Measurements from ENCODE around the gene CEACAM20. TPM values are rescaled to one million over a fixed set of nuclear protein-coding genes. Genes with fewer than 3 reads are reported as not detected.
"Not testable (repeated sequence)": the region's sequence is repeated elsewhere in the genome, so short reads cannot be mapped to it uniquely, and the experiment has no call there.

CEACAM20 gene
- total and polyA plus RNA-seq, 2 experiments from 2014 or later: not detected

DNA sequence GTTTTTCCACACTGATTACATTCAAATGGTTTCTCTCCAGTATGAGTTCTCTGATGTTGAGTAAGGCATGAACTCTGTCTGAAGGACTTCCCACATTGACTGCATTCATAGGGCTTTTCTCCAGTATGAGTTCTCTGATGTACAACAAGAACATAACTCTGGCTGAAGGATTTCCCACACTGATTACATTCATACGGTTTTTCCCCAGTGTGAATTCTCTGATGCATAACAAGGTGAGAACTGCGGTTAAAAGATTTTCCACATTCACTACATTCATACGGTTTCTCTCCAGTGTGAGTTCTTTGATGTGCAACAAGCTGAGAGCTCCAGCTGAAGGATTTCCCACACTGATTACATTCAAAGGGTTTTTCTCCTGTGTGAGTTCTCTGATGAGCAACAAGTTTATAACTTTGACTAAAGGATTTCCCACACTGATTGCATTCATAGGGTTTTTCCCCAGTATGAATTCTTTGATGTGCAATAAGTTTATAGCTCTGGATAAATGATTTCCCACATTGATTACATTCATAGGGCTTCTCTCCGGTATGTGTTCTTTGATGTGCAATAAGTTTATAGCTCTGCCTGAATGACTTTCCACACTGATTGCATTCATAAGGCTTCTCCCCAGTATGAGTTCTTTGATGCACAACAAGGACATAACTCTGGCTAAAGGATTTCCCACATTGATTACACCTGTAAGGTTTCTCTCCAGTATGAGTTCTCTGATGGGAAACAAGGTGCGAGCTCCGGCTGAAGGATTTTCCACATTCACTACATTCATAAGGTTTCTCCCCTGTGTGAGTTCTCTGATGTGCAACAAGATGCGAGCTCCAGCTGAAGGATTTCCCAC lies 52.7 kb downstream of the CEACAM20 start:
- Histone ChIP-seq H2AFZ (no peak overlapping the region), H3K9me2 (ENCODE audit: insufficient read depth) (no peaks in the 10 kb centered on the region), H3K9ac (no peak overlapping the region), H4K20me1 (ENCODE audit: insufficient read depth) (no peaks in the 10 kb centered on the region), H3K27me3 (replicated peaks; ENCODE audit: insufficient read depth) (no peaks in the 10 kb centered on the region), H3K4me2 (ENCODE audit: unreplicated experiment) (no peak overlapping the region), H3K9me3 (ENCODE audit: low read depth) (peaks cover 33% of the 10 kb centered on the region), H3K27ac (no peak overlapping the region), H3K36me3 (ENCODE audit: low read depth) (peaks cover 74% of the 10 kb centered on the region), H3K4me1 (ENCODE audit: insufficient read depth) (no peaks in the 10 kb centered on the region), H3K4me3 (0 out of 2 replicates have a peak overlapping the region, but pooled peaks have one; percentile 19), H3F3A (ENCODE audit: insufficient read depth) (peaks cover 46% of the 10 kb centered on the region), H3K79me2 (ENCODE audit: insufficient read depth) (no peaks in the 10 kb centered on the region)
- TF ChIP-seq EZH2 (IDR thresholded peaks at IDR 0.05; ENCODE audit: insufficient read depth, poor library complexity, severe bottlenecking) (no peak), EZH2phosphoT487 (IDR thresholded peaks at IDR 0.05; ENCODE audit: insufficient read depth, low read depth) (no peak)
- in situ Hi-C loops (cut with MboI): no loop called here
- 98 to 99% methylated on average over 7 of the region's 7 CpGs for WGBS, 2 experiments (ENCODE audit: low coverage in 1 of 2, low lambda C conversion rate in 2 of 2, missing lambda C conversion rate in 2 of 2)
- DNase-seq: peak; percentile 39

DNA sequence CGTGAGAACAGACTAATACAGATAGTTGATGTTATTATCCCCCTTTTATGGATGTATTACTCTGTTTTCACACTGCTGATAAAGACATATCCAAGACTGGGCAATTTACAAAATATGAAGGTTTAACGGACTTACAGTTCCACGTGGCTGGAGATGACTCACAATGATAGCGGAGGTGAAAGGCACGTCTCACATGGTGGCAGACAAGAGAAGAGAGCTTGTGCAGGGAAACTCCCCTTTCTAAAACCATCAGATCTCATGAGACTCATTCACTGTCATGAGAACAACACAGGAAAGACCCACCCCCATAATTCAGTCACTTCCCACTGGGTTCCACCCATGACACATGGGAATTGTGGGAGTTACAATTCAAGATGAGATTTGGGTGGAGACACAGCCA lies 60.7 kb downstream of the CEACAM20 start:
- WGBS, 2 experiments (ENCODE audit: low coverage in 1 of 2, low lambda C conversion rate in 2 of 2, missing lambda C conversion rate in 2 of 2): 39 to 43% methylated on average over 5 of the region's 5 CpGs
- H3K4me3 ChIP-seq; H3K36me3 ChIP-seq (ENCODE audit: low read depth); H3K4me2 ChIP-seq (ENCODE audit: unreplicated experiment); H3K79me2 ChIP-seq (ENCODE audit: insufficient read depth); H3K9me2 ChIP-seq (ENCODE audit: insufficient read depth); in situ Hi-C loops (cut with MboI); H3K27me3 ChIP-seq (replicated peaks; ENCODE audit: insufficient read depth); H3K27ac ChIP-seq; DNase-seq; H3K4me1 ChIP-seq (ENCODE audit: insufficient read depth); H3F3A ChIP-seq (ENCODE audit: insufficient read depth); H4K20me1 ChIP-seq (ENCODE audit: insufficient read depth); H3K9me3 ChIP-seq (ENCODE audit: low read depth); H3K9ac ChIP-seq; H2AFZ ChIP-seq: not testable (repeated sequence)

DNA sequence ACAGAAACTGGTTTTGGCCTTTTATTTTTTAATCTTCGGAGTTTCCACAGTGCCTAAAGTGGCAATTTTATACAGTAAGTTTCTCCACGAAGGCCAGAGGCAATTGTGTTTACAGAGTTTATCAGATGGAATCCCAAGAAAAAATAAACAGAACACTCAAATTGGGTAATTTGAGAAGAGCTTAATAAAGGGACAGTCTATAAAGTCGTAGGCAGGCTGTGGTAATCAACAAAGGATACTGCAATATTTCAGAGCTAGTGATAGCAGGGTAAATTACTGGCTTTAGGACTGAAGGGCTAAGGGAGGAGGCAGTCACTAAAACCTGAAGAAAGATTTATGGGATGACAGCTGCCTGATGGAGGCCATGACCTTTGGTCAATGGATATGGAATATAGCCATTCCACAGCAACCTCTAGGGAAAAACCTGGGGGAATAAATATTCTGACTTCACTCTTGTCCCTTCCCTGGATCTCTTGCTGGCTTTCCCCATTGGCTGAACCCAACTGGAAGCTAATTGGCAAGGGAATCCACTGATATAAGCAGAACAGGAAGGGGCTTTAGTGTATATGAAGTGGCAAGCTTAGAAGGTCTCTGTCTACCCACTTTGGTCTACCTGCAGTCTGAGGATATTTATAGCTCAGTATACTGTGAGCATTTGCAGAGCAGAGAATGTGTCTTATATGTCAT lies 66.7 kb downstream of the CEACAM20 start:
- DNase-seq; H3K9me3 ChIP-seq (ENCODE audit: low read depth); H3K27ac ChIP-seq; H2AFZ ChIP-seq; H4K20me1 ChIP-seq (ENCODE audit: insufficient read depth); H3K36me3 ChIP-seq (ENCODE audit: low read depth); H3F3A ChIP-seq (ENCODE audit: insufficient read depth); H3K79me2 ChIP-seq (ENCODE audit: insufficient read depth); H3K4me1 ChIP-seq (ENCODE audit: insufficient read depth); H3K9me2 ChIP-seq (ENCODE audit: insufficient read depth); H3K4me2 ChIP-seq (ENCODE audit: unreplicated experiment); in situ Hi-C loops (cut with MboI); H3K4me3 ChIP-seq; H3K27me3 ChIP-seq (replicated peaks; ENCODE audit: insufficient read depth); H3K9ac ChIP-seq: not testable (repeated sequence)
- WGBS, 2 experiments (ENCODE audit: low coverage in 1 of 2, low lambda C conversion rate in 2 of 2, missing lambda C conversion rate in 2 of 2): 2 to 3% methylated on average over 3 of the region's 3 CpGs

Small RNAs within 50 kb of the gene (small RNA-seq; reads per million reads assigned to genes)
- not detected for gene AC243964.1 (ENCODE audit: low read depth, low replicate concordance)

Other genes with a start within 250 kb of the CEACAM20 start
- 1.0 and 2.1 TPM in 2 replicates for gene ZNF235, start 224.7 kb downstream of the CEACAM20 start, total RNA-seq (2014; rRNA removed; shearing (Covaris generic))
- gene ZNF235, start 224.7 kb downstream of the CEACAM20 start, polyA plus RNA-seq (2016; fragmentation: Nextera tagmentation; extraction: Ambion mirVana): 1.4 and 2.6 TPM in 2 replicates
- gene ZNF112, start 173.0 kb downstream of the CEACAM20 start, total RNA-seq (2014; rRNA removed; shearing (Covaris generic)): 5.6 and 5.7 TPM in 2 replicates
- gene ZNF112, start 173.0 kb downstream of the CEACAM20 start, polyA plus RNA-seq (2016; fragmentation: Nextera tagmentation; extraction: Ambion mirVana): 4.2 and 5.6 TPM in 2 replicates
- 2.1 and 4.3 TPM in 2 replicates for gene ZNF285, start 128.1 kb downstream of the CEACAM20 start, total RNA-seq (2014; rRNA removed; shearing (Covaris generic))
- gene ZNF285, start 128.1 kb downstream of the CEACAM20 start, polyA plus RNA-seq (2016; fragmentation: Nextera tagmentation; extraction: Ambion mirVana): 0.99 and 1.1 TPM in 2 replicates
- 11.7 and 38.2 TPM in 2 replicates for gene ZNF229, start 81.2 kb downstream of the CEACAM20 start, total RNA-seq (2014; rRNA removed; shearing (Covaris generic))
- 6.1 and 7.7 TPM in 2 replicates for gene ZNF229, start 81.2 kb downstream of the CEACAM20 start, polyA plus RNA-seq (2016; fragmentation: Nextera tagmentation; extraction: Ambion mirVana)
- 5.8 and 8.2 TPM in 2 replicates for gene ZNF180, start 29.2 kb downstream of the CEACAM20 start, total RNA-seq (2014; rRNA removed; shearing (Covaris generic))
- gene ZNF180, start 29.2 kb downstream of the CEACAM20 start, polyA plus RNA-seq (2016; fragmentation: Nextera tagmentation; extraction: Ambion mirVana): 2.9 and 3.9 TPM in 2 replicates
- not detected in 2 replicates for gene IGSF23, start 83.9 kb upstream of the CEACAM20 start, total RNA-seq (2014; rRNA removed; shearing (Covaris generic))
- gene IGSF23, start 83.9 kb upstream of the CEACAM20 start, polyA plus RNA-seq (2016; fragmentation: Nextera tagmentation; extraction: Ambion mirVana): 0.63 and 0.79 TPM in 2 replicates
- 140 and 148 TPM in 2 replicates for gene PVR, start 114.2 kb upstream of the CEACAM20 start, total RNA-seq (2014; rRNA removed; shearing (Covaris generic))
- gene PVR, start 114.2 kb upstream of the CEACAM20 start, polyA plus RNA-seq (2016; fragmentation: Nextera tagmentation; extraction: Ambion mirVana): 58.8 and 63.3 TPM in 2 replicates
- 0.51 and 1.9 TPM in 2 replicates for gene CEACAM19, start 141.8 kb upstream of the CEACAM20 start, total RNA-seq (2014; rRNA removed; shearing (Covaris generic))
- gene CEACAM19, start 141.8 kb upstream of the CEACAM20 start, polyA plus RNA-seq (2016; fragmentation: Nextera tagmentation; extraction: Ambion mirVana): 1.3 and 1.7 TPM in 2 replicates
- not detected in 2 replicates for gene CEACAM16, start 169.5 kb upstream of the CEACAM20 start, total RNA-seq (2014; rRNA removed; shearing (Covaris generic))
- not detected in 2 replicates for gene CEACAM16, start 169.5 kb upstream of the CEACAM20 start, polyA plus RNA-seq (2016; fragmentation: Nextera tagmentation; extraction: Ambion mirVana)
- gene BCL3, start 219.0 kb upstream of the CEACAM20 start, total RNA-seq (2014; rRNA removed; shearing (Covaris generic)): 11.3 and 18.6 TPM in 2 replicates
- gene BCL3, start 219.0 kb upstream of the CEACAM20 start, polyA plus RNA-seq (2016; fragmentation: Nextera tagmentation; extraction: Ambion mirVana): 24.6 and 26.8 TPM in 2 replicates
- gene CBLC, start 248.2 kb upstream of the CEACAM20 start, total RNA-seq (2014; rRNA removed; shearing (Covaris generic)): not detected in 2 replicates
- gene CBLC, start 248.2 kb upstream of the CEACAM20 start, polyA plus RNA-seq (2016; fragmentation: Nextera tagmentation; extraction: Ambion mirVana): not detected in 2 replicates

Data from GM23248 (cell line).